Fibroblast of lung (primary cell): Measurements from ENCODE around the gene ARHGEF26.

ENCODE experiments used
- CTCF ChIP-seq, 2 donors: IDR thresholded peaks in 1 of 2; conservative IDR thresholded peaks in 1 of 2; 1 replicate in 1 of 2; 2 replicates in 1 of 2; pipeline ENCODE4 v1.5.1; 2011 to 2012; ENCODE audit warnings: low read length in 2 of 2, control low read depth in 1 of 2, inconsistent platforms in 1 of 2, low read depth in 1 of 2, mild to moderate bottlenecking in 1 of 2
- EZH2 ChIP-seq: IDR thresholded peaks from 2 replicates; pipeline ENCODE4 v1.5.1; 2012; ENCODE audit warnings: low read length, control low read depth, mild to moderate bottlenecking; ENCODE audit errors: missing control alignments

GRCh38 chr3:154223519-154223918, 102.3 kb downstream of the ARHGEF26 start:
- TF ChIP-seq CTCF (conservative IDR thresholded peaks at IDR 0.05 in 1 of 2, IDR thresholded peaks at IDR 0.05 in 1 of 2; ENCODE audit: low read depth in 1 of 2, low read length in 2 of 2) (no peak), EZH2 (no peak)
